Measurements from ENCODE around the gene GARS1. TPM values are rescaled to one million over a fixed set of nuclear protein-coding genes. Genes with fewer than 3 reads are reported as not detected.

The GARS1 gene
- total and polyA plus RNA-seq, 4 donors, result 43.3 to 73.6 (median 67.8) TPM

DNA sequence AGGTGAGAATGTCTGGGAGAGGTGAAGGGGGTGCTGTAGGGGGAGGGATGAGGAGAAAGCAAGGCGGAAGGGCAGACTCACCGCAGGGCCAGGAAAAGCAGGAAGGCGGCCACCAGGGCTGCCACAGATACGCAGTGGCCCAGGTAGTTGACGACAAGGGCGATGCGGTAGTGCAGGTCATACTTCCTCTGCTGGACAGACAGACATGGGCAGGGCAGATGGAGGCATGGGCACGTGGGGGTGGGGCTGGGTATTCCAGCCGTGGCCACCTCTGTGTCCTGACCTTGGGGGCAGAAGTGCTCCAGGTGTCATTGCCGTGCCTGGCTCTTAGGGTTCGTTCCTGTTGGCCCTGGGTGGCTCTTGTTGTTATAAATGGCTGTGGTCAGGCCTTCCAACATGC is 70.8 kb downstream of the GARS1 start:
- TF ChIP-seq REST (IDR thresholded peaks at IDR 0.05) (no peak), HNF4G (IDR thresholded peaks at IDR 0.05) (no peak), RAD21 (IDR thresholded peaks at IDR 0.05) (no peak)
- TF ChIP-seq, protein P1, sequence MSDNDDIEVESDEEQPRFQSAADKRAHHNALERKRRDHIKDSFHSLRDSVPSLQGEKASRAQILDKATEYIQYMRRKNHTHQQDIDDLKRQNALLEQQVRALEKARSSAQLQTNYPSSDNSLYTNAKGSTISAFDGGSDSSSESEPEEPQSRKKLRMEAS (IDR thresholded peaks at IDR 0.05), result no peak
- Histone ChIP-seq H3K27ac (ENCODE audit: low read depth in 1 of 2, low read length in 2 of 2) (no peak overlapping the region), H3K4me1 (ENCODE audit: control insufficient read depth in 4 of 4, insufficient read depth in 4 of 4, low read length in 3 of 4) (no peaks in the 10 kb centered on the region), H3K9me3 (ENCODE audit: control insufficient read depth in 4 of 4, low read length in 3 of 4) (no peaks in the 10 kb centered on the region), H3K4me3 (ENCODE audit: low read depth in 1 of 3, low read length in 3 of 3) (no peak overlapping the region), H3K27me3 (ENCODE audit: control insufficient read depth in 4 of 4, insufficient read depth in 4 of 4, low read length in 3 of 4) (no peaks in the 10 kb centered on the region), H3K9ac (ENCODE audit: low read depth in 1 of 2, low read length in 2 of 2) (no peak overlapping the region), H3K36me3 (ENCODE audit: control insufficient read depth in 4 of 4, insufficient read depth in 3 of 4, low read depth in 1 of 4, low read length in 3 of 4) (no peaks in the 10 kb centered on the region)
- no peak for DNase-seq (ENCODE audit: low spot score)
- 86% methylated on average over 11 of the region's 11 CpGs for WGBS

- 86% methylated on average over 3 of the region's 3 CpGs for WGBS
- no peaks in the 10 kb centered on the region for H3K4me1 ChIP-seq (ENCODE audit: control insufficient read depth in 4 of 4, insufficient read depth in 4 of 4, low read length in 3 of 4)
- TF ChIP-seq SP1 (IDR thresholded peaks at IDR 0.05) (no peak), FOXA1 (IDR thresholded peaks at IDR 0.05) (no peak), TAF1 (conservative IDR thresholded peaks at IDR 0.05) (no peak), HNF4G (IDR thresholded peaks at IDR 0.05) (no peak), FOXA2 (IDR thresholded peaks at IDR 0.05) (no peak), YY1 (IDR thresholded peaks at IDR 0.05) (no peak), RXRA (IDR thresholded peaks at IDR 0.05) (no peak), EGR1 (IDR thresholded peaks at IDR 0.05; ENCODE audit: low read depth in 2 of 2) (no peak), RAD21 (IDR thresholded peaks at IDR 0.05) (no peak), GABPA (IDR thresholded peaks at IDR 0.05 in 1 of 2, conservative IDR thresholded peaks at IDR 0.05 in 1 of 2) (no peak), JUND (IDR thresholded peaks at IDR 0.05) (no peak), CTCF (IDR thresholded peaks at IDR 0.05; ENCODE audit: low read depth, low read length, missing input control) (no peak)
- TF ChIP-seq, protein P2, sequence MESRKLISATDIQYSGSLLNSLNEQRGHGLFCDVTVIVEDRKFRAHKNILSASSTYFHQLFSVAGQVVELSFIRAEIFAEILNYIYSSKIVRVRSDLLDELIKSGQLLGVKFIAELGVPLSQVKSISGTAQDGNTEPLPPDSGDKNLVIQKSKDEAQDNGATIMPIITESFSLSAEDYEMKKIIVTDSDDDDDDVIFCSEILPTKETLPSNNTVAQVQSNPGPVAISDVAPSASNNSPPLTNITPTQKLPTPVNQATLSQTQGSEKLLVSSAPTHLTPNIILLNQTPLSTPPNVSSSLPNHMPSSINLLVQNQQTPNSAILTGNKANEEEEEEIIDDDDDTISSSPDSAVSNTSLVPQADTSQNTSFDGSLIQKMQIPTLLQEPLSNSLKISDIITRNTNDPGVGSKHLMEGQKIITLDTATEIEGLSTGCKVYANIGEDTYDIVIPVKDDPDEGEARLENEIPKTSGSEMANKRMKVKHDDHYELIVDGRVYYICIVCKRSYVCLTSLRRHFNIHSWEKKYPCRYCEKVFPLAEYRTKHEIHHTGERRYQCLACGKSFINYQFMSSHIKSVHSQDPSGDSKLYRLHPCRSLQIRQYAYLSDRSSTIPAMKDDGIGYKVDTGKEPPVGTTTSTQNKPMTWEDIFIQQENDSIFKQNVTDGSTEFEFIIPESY (IDR thresholded peaks at IDR 0.05), result no peak
- TF ChIP-seq, protein P1 (IDR thresholded peaks at IDR 0.05), result no peak
- no peaks in the 10 kb centered on the region for H3K27me3 ChIP-seq (ENCODE audit: control insufficient read depth in 4 of 4, insufficient read depth in 4 of 4, low read length in 3 of 4)
- no peak for DNase-seq (ENCODE audit: low spot score)
- H3K27ac ChIP-seq (ENCODE audit: low read depth in 1 of 2, low read length in 2 of 2), result no peak overlapping the region
- no peak overlapping the region for H3K4me3 ChIP-seq (ENCODE audit: low read depth in 1 of 3, low read length in 3 of 3)
- no peaks in the 10 kb centered on the region for H3K9me3 ChIP-seq (ENCODE audit: control insufficient read depth in 4 of 4, low read length in 3 of 4)
- no peak overlapping the region for H3K9ac ChIP-seq (ENCODE audit: low read depth in 1 of 2, low read length in 2 of 2)
- H3K36me3 ChIP-seq (ENCODE audit: control insufficient read depth in 4 of 4, insufficient read depth in 3 of 4, low read depth in 1 of 4, low read length in 3 of 4), result no peaks in the 10 kb centered on the region
These were observed 72.5 kb downstream of the GARS1 start for GRCh38 chr7:30667172-30667571.
